ENCODE measurements around the gene ACOXL.
A peak's percentile ranks its signal among the peaks of the same experiment; 100 is the strongest.

Gene ACOXL

GRCh38 chr2:110873597-110874452 is 141.5 kb downstream of the ACOXL start:
- no peak for DNase-seq

GRCh38 chr2:110874453-110875383 is 142.3 kb downstream of the ACOXL start:
- DNase-seq, result no peak

GRCh38 chr2:110875384-110875725 is 143.0 kb downstream of the ACOXL start:
- DNase-seq, result no peak

- DNase-seq, result no peak
Observed at GRCh38 chr2:110876167-110876999, 144.0 kb downstream of the ACOXL start.

- DNase-seq, result no peak
Observed at GRCh38 chr2:110877031-110877827, 144.9 kb downstream of the ACOXL start.

GRCh38 chr2:110878150-110878549 is 145.8 kb downstream of the ACOXL start:
- no peak for DNase-seq

- DNase-seq, result no peak
Observed at GRCh38 chr2:110881908-110882307, 149.5 kb downstream of the ACOXL start.

GRCh38 chr2:110883406-110883805 is 151.0 kb downstream of the ACOXL start:
- DNase-seq, result no peak

- DNase-seq, result no peak
Observed at GRCh38 chr2:110885256-110885655, 152.9 kb downstream of the ACOXL start.

- DNase-seq, result no peak
Observed at GRCh38 chr2:110886826-110887573, 154.6 kb downstream of the ACOXL start.

GRCh38 chr2:110888411-110888810 is 156.0 kb downstream of the ACOXL start:
- no peak for DNase-seq

- no peak for DNase-seq
Observed at GRCh38 chr2:110891626-110892025, 159.3 kb downstream of the ACOXL start.

GRCh38 chr2:110896226-110896625 is 163.9 kb downstream of the ACOXL start:
- no peak for DNase-seq

- DNase-seq, result no peak
Observed at GRCh38 chr2:110897966-110898365, 165.6 kb downstream of the ACOXL start.

GRCh38 chr2:110900191-110900590 is 167.8 kb downstream of the ACOXL start:
- no peak for DNase-seq

GRCh38 chr2:110903548-110903947 is 171.2 kb downstream of the ACOXL start:
- peak in 21 of 58 donors; percentile 2 to 42 (median 8) for DNase-seq

GRCh38 chr2:110904116-110904778 is 171.9 kb downstream of the ACOXL start:
- DNase-seq, result peak in 2 of 58 donors; percentile 0 to 5

- DNase-seq, result no peak
Observed at GRCh38 chr2:110904779-110905148, 172.4 kb downstream of the ACOXL start.

GRCh38 chr2:110905217-110905616 is 172.8 kb downstream of the ACOXL start:
- DNase-seq, result no peak
